LoVo (cell line): Measurements from ENCODE around the gene SLC6A14.

Experiments
- DNase-seq: peaks from one replicate; pipeline ENCODE4 v3.0.0-alpha.2; 2016; ENCODE audit warnings: low spot score

The SLC6A14 gene

DNA sequence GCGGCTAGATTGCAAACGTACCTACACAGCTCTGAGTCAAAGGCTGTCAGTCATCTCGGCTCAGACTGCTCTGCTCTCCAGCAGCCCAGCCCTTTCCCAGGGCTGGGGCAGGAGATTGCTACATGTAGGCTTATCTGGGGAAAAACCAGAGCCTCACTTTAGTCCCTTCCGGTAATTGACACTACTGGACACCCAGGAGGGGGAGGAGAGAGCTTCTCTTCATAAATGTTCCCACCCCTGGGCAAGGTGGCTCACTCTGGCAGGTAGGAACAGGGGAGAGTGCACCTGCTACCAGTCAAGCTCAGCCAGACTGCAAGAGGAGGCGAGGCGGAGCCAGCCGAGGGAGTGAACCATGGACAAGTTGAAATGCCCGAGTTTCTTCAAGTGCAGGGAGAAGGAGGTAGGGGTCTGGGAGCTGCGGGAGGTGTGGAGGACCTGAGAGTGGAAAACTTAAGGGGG, at the start of gene SLC6A14:
Gene SLC6A14 (plus strand): TSS at position 249 of the 459 bp plus-strand sequence. CDS start 104 bp downstream, at position 353.
- DNase-seq = no peak

GRCh38 chrX:116395752-116396151, 40.7 kb upstream of the SLC6A14 start:
- no peak for DNase-seq

GRCh38 chrX:116399681-116400080, 36.7 kb upstream of the SLC6A14 start:
- no peak for DNase-seq

DNA sequence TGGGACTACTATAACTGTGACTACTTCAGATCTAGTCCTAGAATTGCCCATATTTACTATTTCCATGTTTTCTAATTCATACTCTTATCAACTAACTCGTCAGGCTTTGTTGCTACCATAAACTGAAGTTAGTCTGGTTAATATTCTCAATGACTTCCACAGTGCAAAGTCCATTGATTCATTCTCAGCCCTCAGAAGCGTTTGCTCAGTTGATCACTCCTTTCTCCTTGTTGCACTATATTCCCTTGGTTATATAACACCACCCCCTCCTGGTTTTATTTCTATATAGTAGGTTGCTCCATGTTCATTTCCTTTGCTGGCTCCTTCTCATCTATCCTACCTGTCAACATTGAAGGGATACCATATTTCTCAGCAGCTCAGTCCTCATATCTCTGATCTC, 27.2 kb upstream of the SLC6A14 start:
- DNase-seq = no peak

- no peak for DNase-seq
Measured at GRCh38 chrX:116413273-116413672, 23.1 kb upstream of the SLC6A14 start.

GRCh38 chrX:116417214-116417613, 19.2 kb upstream of the SLC6A14 start:
- no peak for DNase-seq

DNA sequence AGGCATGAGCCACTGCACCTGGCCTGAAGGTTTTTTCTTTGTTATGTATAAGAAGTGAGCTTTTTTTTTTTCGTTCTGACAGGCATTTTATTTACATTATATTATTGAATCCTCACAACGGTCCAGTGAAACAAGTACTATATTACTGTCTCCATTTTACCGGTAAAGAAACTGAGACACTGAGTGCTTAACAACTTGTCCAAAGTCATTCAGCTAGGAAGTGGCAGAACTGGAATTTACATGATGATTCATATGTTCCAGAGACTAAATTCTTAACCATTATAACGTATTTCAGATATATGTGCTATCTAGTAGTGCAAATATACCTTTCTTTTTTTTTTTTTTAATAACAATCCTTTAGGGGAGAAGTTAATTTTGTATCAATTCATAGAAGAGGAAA, 18.4 kb upstream of the SLC6A14 start:
- no peak for DNase-seq

DNA sequence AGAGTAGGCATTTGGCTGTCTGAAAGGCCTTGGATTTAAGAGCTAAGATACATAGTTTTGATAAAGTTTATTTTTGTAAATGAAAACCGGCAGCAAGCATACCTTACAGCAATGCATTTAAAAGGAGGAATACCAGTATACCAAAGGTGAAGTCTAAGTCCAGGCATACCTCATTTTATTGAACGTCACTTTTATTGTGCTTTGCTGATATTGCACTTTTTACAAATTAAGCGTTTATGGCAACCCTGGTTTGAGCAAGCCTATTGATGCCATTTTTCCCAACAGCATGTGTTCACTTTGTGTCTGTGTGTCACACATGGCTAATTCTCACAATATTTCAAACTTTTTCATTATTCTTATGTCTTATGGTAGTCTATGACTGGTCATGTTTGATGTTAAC, 8.4 kb upstream of the SLC6A14 start:
- DNase-seq = no peak

GRCh38 chrX:116435597-116435996, 809 bp upstream of the SLC6A14 start:
- DNase-seq = no peak

DNA sequence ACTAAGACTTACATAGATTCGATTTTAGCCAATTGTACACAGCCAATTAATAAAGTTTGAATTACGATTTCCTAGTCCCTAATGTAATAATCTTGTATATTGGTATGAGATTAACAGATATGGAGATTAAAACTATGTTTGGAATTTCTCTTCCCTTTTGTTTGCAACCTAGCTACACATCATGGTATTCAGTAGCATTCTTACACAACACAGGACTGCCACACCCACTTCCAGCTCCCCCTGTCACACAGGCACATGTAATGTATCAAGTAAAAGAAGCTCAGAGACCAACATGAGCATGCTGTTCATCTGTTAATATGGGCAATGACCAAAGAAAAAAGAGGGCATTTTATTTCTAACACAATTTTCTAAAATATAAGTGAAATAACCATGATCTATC, 12.8 kb downstream of the SLC6A14 start:
- no peak for DNase-seq

DNA sequence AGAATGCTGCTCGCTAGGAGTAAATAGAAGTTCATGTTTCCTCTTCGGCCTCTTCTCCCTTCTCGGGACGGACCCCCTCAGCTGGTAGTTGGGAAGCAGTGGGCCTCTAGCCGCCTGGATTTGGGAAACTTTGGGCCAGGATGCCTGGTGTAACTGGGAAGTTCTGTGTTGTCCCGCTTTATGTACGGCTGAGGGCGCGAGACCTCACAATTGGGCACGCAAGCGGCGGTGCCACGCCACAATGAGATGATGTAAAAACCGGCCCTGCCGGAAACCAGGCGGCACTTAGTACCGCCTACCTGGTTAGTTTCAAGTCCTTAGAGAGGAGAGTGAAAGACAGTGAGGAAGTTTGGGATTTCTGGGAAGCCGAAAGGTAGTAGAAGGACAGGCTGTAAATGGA, 26.4 kb downstream of the SLC6A14 start, which contains the start of gene CT83:
Gene CT83 (minus strand): TSS at position 155 of the 400 bp plus-strand sequence. CDS start 120 bp downstream, at position 35.
- DNase-seq = no peak

- no peak for DNase-seq
Measured at GRCh38 chrX:116480059-116480458, 43.7 kb downstream of the SLC6A14 start.

DNA sequence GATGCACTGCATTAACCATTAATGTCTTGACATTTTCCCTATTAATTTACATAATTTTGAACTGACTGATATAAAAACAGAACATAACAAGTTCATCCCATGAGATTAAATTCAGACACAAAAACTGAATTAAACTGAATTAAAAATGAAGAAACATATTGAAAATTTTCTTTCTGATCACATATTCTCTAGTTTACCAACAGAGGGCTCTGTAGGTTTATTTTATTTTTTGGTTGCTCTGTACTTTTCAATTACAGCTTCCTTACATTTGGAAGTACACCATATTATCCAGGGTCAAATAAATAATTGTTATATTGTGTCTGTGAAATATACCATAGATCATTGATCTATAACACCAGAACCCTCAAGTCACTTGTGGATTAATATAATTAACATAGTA, 53.7 kb downstream of the SLC6A14 start:
- no peak for DNase-seq

GRCh38 chrX:116493271-116493670, 56.9 kb downstream of the SLC6A14 start:
- DNase-seq = no peak

GRCh38 chrX:116499780-116500179, 63.4 kb downstream of the SLC6A14 start:
- peak; percentile 1 for DNase-seq
